Measurements from ENCODE around the gene KCNJ6.

- TF ChIP-seq TCF12 (IDR thresholded peaks at IDR 0.05) (no peak), CTCF (IDR thresholded peaks at IDR 0.05) (no peak), NRF1 (IDR thresholded peaks at IDR 0.05; ENCODE audit: low read depth, low read length) (no peak), MAX (IDR thresholded peaks at IDR 0.05; ENCODE audit: low read depth) (no peak), EP300 (IDR thresholded peaks at IDR 0.05; ENCODE audit: borderline replicate concordance in 1 of 2, low read depth in 1 of 2, low read length in 1 of 2) (no peak), MEF2A (IDR thresholded peaks at IDR 0.05; ENCODE audit: borderline replicate concordance, low read depth) (no peak), EZH2phosphoT487 (IDR thresholded peaks at IDR 0.05; ENCODE audit: borderline replicate concordance, low read depth) (no peak), FOXJ3 (CRISPR knock-in tag; IDR thresholded peaks at IDR 0.05) (no peak), PBX3 (IDR thresholded peaks at IDR 0.05) (no peak)
These were observed 54.7 kb downstream of the KCNJ6 start for GRCh38 chr21:37861561-37861960.
